ENCODE data around the gene OFD1.

The OFD1 gene

GRCh38 chrX:13794417-13794816 is 59.9 kb downstream of the OFD1 start:
- no peak for DNase-seq (ENCODE audit: low read depth, low spot score)

DNA sequence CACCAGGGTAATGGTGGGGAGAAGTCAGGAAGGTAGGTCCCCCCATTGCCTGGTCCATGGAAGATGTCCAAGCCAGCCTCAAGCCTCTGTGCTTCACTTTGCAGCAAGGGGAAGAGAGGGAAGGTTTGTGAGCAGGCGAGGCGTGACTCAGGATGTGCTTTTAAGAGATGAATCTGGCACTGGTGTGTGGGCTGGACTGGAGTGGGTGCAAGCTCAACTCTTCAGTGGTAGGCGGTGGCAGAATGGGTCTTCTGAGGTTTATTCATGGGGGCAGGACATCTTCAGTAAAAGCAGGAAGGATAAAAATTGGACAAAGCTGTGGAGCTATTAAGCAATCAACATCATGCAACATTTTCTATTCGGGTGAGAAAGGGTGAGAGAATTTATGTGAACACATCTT is 63.0 kb downstream of the OFD1 start:
- no peak for DNase-seq (ENCODE audit: low read depth, low spot score)

DNA sequence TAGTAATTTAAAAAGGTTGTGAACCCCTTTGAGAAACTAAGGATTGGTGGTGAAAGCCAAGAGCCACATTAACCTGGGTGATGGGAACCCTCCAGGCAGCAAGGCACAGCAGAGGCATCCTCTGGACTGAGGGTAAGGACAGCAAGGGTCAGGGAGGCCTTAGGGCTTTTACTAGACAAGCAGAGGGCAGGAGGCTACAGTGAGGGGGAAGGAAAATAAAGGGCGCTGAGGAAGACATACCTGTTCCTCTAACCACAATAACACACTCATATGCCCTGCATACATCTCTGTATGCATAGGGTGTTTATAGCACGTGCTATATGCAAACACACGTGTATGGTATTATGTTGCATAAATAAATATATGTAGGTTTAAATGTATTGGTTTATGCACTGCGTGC is 63.6 kb downstream of the OFD1 start:
- no peak for DNase-seq (ENCODE audit: low read depth, low spot score)

- peak; percentile 52 for DNase-seq (ENCODE audit: low read depth, low spot score)
These were observed 68.6 kb downstream of the OFD1 start for GRCh38 chrX:13803116-13803515.

DNA sequence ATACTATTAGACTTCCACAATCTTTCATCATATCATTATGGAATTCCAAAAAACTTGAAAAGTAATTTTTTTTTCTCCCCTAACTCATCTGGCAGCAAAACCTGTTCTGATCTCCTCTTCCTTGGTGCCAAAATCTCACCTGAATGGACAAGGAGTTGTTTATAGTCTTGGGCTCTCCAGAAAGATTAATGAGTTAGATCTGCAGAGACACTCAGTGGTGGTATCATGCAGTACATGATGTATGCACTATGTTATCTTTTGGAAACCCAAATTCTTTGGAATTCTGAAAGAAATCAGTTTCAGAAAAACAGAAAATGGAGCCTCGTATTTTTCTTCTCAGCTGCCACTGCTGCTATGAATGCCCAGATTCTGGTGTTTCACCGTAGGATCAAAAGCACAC is 70.7 kb downstream of the OFD1 start:
- no peak for DNase-seq (ENCODE audit: low read depth, low spot score)

DNA sequence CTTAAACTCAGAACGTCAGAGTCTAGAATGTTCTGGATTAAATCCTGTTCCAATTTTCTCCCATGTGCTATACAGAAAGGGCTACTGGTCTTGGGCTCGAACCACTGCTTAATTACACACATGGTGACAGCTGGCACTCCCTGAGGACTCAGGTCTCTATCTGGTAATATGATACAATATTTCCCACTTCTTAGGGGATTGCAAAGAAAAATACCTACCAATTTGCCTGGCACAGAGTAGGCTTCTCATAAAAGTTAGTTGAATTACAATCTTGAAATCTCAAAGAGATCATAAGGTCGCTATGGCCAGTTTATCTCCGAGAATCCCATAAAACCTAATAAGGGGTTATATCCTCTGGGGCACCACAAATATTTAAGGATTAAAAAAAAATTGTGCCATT is 73.7 kb downstream of the OFD1 start:
- DNase-seq (ENCODE audit: low read depth, low spot score), result no peak

DNA sequence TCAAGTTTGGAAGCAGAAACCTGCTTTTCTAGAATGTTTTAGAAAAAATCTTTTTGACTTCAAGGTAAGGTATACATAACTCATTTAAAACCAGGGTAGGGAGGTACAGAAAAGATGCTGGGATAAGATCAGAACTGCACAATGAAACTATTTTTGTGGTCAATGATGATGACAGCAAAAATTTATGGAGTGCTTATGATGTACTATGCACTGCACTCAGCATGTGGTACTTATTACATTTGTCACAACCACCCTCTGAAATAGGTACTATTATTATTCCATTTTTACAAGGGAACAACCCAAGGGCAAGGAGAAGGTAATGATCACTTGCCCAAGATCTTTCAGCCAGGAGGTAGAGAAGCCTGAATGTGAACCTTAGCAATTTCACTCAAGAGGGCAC is 74.3 kb downstream of the OFD1 start:
- DNase-seq (ENCODE audit: low read depth, low spot score), result no peak

GRCh38 chrX:13815664-13816063 is 81.1 kb downstream of the OFD1 start:
- DNase-seq (ENCODE audit: low read depth, low spot score), result no peak

DNA sequence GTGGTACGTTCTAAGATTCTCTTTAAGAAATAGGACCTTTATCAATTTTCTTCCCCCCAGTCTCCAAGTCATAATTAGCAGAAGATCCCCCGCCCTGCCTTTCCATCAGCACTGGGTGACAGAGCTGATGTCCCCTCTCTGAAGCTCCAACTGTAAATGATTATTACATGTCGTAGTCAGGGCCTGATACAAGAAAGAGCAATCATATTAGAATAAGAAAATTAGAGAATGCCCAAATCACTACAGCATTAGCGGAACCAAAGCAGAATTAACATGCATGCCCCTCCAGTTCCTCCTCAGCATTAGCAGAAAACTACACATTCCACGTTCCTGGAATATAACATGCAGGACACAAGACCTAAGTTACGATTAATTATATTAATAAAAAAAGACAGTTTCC is 81.6 kb downstream of the OFD1 start:
- DNase-seq (ENCODE audit: low read depth, low spot score), result no peak

DNA sequence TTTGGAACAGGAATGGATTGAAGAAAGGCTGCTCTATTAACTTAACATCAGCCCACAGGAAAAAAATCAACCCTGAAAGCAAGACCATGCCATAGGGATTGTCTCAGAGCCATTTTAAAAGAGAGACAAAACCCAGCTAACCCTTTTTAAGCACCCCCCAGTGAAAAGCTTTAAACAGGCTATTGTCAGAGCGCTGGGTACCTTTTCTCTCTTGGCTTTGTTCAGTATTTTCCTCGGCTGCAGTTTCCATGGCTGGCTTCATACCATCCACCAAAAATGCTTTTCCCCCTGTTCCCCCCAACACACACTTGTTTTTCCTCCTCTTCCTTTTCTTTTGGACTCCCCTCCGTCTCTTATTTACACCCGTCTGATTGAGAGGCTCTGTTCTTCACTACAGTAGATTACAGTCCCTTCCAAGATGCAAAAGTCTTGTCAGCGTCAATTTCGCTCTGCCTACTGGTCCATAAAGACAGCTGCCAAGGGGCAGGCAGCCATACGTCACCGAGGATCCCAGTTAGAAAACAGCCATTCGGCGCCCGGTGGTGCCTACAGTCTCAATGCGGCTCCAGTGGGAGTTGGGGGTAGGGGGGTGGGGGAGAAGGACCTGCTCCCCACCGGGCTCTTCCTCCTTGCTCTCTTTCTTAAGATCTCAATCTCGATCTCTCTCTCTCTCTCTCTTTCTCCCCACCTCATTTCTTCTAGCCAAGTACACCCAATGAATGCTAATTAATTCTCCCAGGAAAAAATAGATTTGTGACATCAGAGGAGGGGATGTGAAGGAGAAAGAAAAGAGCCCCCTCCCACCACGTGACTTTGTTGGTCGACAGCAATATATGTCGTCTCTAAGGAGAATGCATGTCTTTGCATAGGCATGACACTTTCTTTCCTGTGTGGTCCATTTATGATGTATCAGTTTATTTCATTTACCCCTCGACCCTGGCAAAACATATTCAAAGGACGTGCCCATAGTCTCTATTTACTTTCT is 82.4 kb downstream of the OFD1 start, which contains the start of gene GPM6B:
GPM6B (minus strand) TSS at position 451 of the 985 bp plus-strand sequence; CDS start at position 262, 189 bp downstream.
- no peak for DNase-seq (ENCODE audit: low read depth, low spot score)

All from ELF-1 (cell line).